ENCODE data around the gene KCNH1.
A peak's percentile ranks its signal among the peaks of the same experiment; 100 is the strongest.

Gene KCNH1, protein sequence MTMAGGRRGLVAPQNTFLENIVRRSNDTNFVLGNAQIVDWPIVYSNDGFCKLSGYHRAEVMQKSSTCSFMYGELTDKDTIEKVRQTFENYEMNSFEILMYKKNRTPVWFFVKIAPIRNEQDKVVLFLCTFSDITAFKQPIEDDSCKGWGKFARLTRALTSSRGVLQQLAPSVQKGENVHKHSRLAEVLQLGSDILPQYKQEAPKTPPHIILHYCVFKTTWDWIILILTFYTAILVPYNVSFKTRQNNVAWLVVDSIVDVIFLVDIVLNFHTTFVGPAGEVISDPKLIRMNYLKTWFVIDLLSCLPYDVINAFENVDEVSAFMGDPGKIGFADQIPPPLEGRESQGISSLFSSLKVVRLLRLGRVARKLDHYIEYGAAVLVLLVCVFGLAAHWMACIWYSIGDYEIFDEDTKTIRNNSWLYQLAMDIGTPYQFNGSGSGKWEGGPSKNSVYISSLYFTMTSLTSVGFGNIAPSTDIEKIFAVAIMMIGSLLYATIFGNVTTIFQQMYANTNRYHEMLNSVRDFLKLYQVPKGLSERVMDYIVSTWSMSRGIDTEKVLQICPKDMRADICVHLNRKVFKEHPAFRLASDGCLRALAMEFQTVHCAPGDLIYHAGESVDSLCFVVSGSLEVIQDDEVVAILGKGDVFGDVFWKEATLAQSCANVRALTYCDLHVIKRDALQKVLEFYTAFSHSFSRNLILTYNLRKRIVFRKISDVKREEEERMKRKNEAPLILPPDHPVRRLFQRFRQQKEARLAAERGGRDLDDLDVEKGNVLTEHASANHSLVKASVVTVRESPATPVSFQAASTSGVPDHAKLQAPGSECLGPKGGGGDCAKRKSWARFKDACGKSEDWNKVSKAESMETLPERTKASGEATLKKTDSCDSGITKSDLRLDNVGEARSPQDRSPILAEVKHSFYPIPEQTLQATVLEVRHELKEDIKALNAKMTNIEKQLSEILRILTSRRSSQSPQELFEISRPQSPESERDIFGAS

DNA sequence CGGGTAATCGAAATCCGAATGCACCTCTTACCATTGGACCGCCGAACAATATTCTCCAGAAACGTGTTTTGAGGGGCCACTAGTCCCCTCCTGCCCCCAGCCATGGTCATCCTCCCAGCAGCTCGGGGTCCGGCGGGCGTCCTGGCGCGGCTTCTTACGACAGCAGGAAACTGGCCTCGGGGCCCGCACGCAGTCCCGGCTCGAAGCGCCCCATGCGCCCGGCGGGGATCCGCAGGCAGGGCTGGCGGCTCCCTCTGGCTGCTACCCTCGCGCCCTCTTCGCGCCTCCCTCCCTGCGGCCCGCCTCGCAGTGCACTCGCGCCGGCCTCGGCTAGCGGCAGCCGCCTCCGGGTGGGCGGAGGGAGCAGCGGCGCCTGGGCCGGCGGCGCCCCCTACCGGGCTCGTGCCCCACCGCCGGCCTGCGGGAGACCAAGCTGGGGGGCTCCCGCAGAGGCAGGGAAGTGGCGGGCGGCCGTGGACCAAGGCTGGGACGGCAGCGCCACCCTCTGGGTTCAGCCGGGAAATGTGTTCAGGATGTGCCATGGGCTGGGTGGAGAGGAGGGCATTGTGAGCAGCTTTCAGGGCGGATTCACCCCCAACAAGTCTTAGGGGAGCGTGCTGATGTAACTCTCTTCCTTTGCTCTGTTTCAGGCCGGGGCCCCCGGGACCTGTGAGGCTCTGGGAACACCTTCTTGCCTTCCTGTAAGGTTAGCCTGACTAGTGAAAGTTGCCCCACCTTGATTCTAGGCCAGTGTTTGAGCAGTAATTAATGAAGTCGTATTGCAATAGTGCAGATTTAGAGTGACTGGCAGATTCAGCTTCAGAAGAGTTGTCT, at the start of gene KCNH1:
Gene KCNH1 (minus strand): TSS at position 313 of the 834 bp plus-strand sequence. CDS start 203 bp downstream, at position 110.
- DNase-seq, result peak; percentile 59

DNA sequence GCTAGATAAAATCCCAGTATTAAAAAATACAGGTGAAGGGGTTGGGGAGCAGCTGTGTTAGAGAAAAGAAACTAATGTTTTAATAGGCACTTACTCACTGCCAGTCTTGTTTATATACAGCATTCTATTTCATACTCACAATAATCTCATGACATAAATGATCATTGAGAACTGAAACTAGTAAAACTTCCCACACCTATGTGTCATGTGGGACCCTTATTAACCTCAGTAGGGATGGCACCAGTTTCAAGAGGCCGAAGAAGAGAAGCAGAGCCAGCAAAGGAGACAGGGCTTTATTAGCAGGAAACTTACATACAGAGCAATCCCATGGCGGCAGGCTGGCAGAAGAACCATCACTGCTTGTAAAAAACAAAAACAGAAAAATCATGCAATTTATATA, 48.8 kb upstream of the KCNH1 start:
- no peak for DNase-seq

DNA sequence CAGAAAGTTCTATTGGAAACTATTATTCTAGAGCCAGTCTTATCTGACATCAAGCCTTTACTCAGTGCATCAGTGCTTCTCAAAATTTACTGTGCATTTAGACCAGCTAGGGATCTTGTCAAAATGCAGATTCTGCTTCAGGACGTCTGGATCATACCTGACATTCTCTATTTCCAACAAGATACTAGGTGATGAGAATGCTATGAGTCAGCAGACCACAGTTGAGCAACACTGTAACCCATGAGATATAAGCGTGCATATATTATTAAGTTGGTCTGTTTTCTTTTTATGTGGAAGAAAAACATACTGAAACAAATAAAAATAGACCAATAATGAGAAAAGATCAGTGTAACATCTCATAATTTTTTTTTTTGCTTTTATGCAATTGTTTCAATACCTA, 40.4 kb upstream of the KCNH1 start:
- DNase-seq, result no peak

- no peak for DNase-seq
Observed at GRCh38 chr1:211172657-211173056, 38.7 kb upstream of the KCNH1 start.

- DNase-seq, result no peak
Observed at GRCh38 chr1:211169353-211169752, 35.4 kb upstream of the KCNH1 start.

GRCh38 chr1:211158866-211159265, 24.9 kb upstream of the KCNH1 start:
- no peak for DNase-seq

DNA sequence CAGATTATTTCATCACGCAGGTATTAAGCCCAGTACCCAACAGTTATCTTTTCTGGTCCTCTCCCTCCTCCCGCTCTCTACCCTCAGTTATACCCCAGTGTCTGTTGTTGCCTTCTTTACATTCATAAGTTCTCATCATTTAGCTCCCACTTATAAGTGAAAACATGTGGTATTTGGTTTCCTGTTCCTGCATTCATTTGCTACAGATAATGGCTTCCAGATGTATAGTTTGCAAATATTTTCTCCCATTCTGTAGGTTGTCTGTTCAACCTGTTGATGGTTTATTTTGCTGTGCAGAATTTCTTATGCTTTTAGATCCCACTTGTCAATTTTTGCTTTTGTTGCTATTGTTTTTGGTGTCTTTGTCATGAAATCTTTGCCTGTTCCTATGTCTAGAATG, 21.1 kb upstream of the KCNH1 start:
- DNase-seq, result no peak

- no peak for DNase-seq
Observed at GRCh38 chr1:211153932-211154331, 20.0 kb upstream of the KCNH1 start.

- no peak for DNase-seq
Observed at GRCh38 chr1:211148366-211148765, 14.4 kb upstream of the KCNH1 start.

- DNase-seq, result no peak
Observed at GRCh38 chr1:211145944-211146343, 12.0 kb upstream of the KCNH1 start.

DNA sequence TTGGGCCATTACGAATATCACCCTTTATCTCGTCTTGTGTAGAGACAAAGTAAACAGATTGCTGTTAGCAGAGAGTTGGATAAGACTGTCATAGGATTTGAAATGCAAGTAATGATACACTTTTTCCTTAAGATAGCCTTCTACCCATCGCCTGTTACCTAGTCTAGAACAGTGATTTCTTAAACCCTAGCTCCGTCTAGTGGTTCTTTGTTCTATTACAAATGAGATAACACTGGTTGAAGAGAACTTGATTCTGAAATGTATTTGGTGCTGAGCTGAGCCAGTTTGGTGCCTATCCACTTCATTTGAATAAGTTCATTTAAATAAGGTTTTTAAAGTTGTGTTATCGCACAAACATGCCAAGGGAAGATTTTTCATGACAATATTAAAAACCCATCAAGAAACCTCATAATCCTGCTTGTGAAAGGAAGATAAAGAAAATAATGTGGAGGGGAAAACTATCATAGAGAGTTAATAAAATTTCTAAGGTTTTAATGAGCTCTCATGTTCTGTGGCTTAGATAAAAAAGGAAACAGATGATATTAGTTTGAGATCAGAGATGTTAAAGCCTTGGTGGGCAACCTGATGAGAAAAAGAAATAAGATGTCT, 1.5 kb upstream of the KCNH1 start:
- peak; percentile 25 for DNase-seq

DNA sequence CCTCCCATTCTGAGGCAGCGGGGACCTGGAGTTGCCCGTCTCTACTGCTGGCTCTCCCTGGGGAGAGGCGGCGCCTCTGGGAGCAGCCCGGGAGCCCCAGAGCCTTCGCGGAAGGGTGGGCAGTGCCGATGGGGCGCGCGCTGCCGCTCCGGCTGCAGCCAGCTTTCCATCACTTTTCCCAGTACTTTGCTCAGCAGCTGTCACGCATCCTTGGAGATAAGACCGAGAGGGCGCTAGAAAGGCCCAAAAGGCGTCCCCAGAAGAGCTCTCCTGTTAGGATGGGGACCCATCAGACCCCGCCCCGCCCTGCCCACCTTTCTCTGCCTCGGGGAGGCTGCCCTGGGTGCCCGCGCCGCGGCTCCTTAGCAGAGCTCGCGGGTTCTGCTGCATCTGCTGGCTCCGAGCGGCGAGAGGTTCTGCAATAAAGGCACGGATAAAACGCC, 534 bp downstream of the KCNH1 start:
- no peak for DNase-seq

GRCh38 chr1:211132721-211133392, 1.1 kb downstream of the KCNH1 start:
- DNase-seq, result no peak

DNA sequence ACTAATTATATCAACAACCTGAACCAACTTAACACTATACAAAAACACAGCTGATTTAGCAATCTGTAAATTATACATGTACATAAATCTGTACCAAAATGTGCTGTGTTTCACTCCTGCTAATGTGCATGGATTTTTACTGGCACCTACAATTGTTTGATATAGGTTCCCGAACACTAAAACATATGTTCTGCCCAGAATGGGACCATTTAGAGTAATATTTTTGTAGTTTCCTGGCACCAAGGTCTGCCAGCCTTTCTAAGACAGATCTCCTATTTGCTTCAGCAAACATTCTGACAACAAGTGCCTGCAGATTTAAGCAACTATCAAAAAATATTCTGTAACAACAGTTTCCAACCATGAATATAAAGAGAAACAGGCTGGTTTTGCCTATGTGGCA, 4.2 kb downstream of the KCNH1 start:
- DNase-seq, result no peak

- no peak for DNase-seq
Observed at GRCh38 chr1:211127166-211127565, 6.8 kb downstream of the KCNH1 start.

GRCh38 chr1:211126622-211127021, 7.3 kb downstream of the KCNH1 start:
- DNase-seq, result no peak

GRCh38 chr1:211118407-211119102, 15.4 kb downstream of the KCNH1 start:
- DNase-seq, result no peak

DNA sequence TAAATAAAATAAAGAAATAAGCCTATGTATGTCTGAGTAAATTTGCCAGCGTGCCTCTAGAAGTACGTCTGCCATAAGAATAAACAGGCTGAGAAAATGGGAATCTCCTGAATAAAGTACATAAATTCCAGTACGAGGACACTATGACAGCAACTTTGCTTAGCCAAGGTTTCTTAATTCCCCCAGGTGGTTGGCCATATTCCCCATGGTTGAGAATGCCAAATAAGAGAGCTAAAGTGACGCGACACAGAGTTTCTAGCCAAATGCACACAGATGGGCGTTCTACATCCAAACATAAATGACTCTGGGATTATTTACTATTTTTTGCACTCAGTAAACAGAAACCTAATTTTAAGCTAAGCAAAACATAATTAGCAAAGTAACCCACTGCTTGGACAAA, 19.5 kb downstream of the KCNH1 start:
- DNase-seq, result no peak

DNA sequence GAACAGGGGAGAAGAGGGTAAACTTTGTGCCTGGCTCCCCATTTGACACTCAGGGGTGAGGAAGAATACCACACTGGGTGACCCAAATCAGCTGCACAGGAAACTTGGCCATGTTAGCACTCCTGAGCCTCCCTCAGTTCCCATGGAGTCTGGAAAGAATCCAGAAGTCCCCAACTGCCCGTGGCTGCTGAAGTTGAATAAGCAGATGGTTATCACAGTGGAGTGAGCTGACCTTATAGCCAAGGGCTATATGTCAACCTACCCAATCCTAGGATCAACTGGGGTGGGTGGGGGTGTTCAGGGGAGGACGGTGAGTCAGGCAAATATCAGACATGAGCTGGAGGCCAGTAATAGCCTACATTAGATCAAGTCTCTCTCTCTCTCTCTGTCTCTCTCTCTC, 20.4 kb downstream of the KCNH1 start:
- DNase-seq, result no peak

DNA sequence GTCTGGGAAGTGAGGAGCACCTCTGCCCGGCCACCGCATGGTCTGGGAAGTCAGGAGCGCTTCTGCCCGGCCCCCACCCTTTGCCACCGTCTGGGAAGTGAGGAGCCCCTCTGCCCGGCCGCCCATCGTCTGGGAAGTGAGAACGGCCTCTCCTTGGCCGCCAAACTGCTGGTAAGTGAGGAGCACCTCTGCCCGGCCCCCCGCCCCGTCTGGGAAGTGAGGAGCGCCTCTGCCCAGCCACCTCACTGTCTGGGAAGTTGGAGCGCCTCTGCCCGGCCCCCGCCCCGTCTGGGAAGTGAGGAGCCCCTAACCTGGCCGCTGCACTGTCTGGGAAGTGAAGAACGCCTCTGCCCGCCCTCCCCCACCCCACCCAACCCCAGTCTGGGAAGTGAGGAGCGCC, 22.6 kb downstream of the KCNH1 start:
- DNase-seq, result no peak

DNA sequence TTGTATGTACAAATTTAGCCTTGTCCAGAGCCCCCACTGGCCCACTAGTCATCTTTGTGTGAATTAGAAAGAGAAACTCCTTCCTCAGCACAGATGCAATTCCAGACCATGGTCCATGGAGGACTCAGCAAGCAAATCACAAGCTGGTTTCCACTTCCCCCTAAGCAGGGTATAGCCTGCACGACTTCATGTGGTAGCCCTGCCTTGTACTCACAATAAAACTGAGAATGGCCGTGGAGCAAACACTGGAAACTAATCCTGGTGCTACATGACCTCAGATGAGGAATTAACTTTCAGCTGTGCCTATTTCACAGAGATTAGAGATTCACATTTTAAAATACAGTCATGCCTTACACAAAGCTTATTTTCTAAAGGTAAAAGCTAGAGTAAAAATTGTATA, 32.5 kb downstream of the KCNH1 start:
- no peak for DNase-seq

All from KG1 (cell line).